Posterior vena cava (tissue), 2 donors: ENCODE measurements around the gene RIPK1. TPM values are rescaled to one million over a fixed set of nuclear protein-coding genes. Genes with fewer than 3 reads are reported as not detected.
"Not testable (repeated sequence)": the region's sequence is repeated elsewhere in the genome, so short reads cannot be mapped to it uniquely, and the experiment has no call there.

Source experiments
- DNase-seq: peaks from one replicate; pipeline ENCODE4 v3.0.0-alpha.2; 2020; ENCODE audit warnings: low spot score
- intact Hi-C, 2 donors: fragments of 100-400 bp; cut with DNase I; formaldehyde crosslinking; loops; one replicate each; pipeline versions ENCODE4 v1.14.1 to v1.14.2; 2022 to 2023
- total RNA-seq, 2 donors: library from RNA; stranded (reverse); fragmentation: NEBNext Ultra II Directional; extraction: Animal tissue kit (Norgen Biotek cat#: 25700); gene quantifications; one replicate each; pipeline ENCODE4 v1.2.1, GENCODE V29; 2021
- donor health status: DM: yes; HTN: yes; CAD: no.
- donor health status: DM: yes; HTN: yes; CAD: no.

RIPK1 gene
- total RNA-seq, 2 donors from 2014 or later, result 19.9 to 20.3 TPM

- DNase-seq, result no peak
- intact Hi-C loops, result no loop called here
These were observed 27.1 kb upstream of the RIPK1 start for GRCh38 chr6:3041147-3041546.

DNA sequence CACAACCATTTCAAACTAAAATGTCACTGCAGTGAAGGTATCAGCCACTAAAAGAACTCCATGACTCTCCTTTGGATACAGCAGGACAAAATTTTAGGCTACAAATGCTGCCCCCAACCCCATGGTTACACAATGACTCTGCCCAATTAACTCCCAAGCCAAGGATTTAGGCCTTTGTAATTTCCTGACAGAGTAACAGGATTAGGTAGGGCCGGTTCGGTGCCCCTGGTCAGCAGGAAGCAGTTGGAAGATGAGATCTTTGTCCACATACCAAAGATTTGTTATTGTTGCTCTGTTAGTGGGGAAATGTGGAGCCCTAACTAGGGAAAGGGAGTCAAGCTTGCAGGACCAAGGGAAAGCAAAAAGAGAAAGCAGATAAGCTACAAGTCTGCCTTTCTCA is 26.7 kb upstream of the RIPK1 start:
- intact Hi-C loops, result no loop called here
- DNase-seq, result no peak

DNA sequence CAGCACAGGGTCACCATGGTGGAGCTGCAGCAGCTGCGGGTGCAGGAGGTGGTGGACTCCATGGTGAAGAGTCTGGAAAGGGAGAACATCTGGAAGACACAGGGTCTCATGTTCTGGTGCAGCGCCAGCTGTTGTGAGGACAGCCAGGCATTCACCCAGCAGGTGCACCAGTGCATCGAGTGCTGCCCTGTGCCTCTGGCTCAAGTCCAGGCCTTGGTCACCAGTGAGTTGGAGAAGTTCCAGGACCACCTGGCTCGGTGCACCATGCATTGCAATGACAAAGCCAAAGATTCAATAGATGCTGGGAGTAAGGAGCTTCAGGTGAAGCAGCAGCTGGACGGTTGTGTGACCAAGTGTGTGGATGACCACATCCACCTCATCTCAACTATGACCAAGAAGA is 22.9 kb upstream of the RIPK1 start:
- DNase-seq, result no peak
- intact Hi-C loops, result no loop called here

DNA sequence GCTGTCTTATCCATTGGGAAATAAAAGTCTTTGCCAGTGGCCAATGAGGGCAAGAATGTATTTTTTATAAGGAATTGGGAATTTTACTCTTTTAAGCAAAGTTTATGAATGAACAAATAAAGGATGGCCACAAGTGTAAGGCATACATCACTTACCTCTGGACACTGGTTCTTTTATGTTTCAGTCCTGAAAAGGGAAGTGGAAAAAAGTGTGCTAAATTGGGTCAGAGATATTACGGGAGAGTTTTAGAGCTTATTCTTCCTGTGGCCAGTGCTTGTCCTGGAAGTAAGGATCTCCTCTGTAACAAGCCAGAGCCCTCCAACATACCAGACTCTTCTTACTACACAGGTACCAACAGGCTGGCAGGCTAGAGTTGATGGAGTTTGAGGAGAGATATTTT is 22.5 kb upstream of the RIPK1 start:
- no peak for DNase-seq
- intact Hi-C loops, result no loop called here

DNA sequence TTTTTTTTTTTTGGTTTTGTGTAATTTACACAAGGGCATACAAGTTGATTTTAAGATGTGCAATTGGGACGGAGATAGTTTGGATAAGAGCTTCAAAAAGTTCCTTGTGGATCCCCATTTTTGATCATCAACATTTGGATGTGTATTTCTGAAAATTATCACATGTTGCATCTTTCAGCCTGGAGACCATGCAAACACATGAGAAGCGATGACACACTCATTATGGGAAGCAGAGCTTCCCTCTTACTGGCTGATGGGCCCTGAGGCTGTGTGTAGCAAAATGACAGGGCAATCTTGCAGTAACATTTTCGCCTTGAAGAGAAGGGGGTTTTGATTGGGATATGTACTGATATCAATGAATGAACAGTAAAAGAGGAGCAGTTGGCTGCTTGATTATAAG is 22.0 kb upstream of the RIPK1 start:
- no peak for DNase-seq
- intact Hi-C loops, result no loop called here

DNA sequence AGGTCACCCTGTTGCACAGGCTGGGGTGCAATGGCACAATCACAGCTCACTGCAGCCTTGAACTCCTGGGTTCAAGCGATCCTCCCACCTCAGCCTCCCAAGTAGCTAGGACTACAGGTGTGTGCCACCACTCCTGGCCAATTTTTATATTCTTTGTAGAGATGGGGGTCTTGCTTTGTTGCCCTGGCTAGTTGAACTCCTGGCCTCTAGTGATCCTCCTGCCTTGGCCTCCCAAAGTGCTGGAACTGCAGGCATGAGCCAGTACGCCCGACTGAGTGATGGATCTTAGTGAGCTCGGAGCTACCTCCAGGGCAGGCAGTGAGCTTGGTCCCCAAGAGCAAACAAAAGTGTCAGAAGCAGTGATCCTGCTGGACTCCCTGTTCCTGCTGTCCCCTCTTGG is 20.3 kb upstream of the RIPK1 start:
- intact Hi-C loops, DNase-seq: not testable (repeated sequence)

DNA sequence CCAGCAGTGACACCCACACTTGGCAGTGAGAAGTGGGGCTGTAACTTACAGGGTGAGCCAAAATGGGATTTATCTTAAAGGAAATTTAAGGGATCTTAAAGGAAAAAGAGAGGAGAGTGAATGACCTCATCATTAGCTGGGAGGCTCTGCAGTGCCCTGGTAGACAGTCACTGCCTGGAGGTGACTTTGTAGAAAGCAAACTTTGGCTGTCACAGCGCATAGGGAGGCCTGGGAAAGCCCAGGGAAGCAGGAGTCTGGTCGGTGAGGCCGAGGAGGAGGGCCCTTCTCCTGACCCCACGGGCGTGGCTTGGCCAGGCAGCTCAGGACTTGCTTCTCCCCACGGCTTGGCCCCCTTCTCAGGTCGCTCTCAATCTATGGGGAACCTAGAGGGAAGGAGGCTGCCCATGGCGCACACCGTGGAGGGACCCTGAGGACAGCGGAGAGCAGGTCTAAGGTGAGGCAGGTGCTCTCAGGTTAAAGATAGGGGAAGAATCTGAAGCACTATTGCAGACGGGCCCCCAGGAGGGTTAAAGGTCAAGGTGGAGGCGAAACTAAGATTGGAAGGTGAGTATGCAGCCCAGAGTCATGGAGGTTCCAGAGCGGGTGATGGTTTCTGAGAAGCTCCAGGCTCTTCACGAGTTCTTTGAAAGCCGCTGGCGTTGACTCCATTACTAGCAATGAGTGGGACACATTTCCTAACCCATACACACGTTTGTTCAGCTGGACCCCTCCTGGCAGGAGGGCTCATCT is 15.6 kb upstream of the RIPK1 start:
- intact Hi-C loops, result loop anchor here in 1 of 2 donors (10.0 kb wide), 1 partner anchor 208 kb away; the partner anchor contains the start of gene SERPINB1

GRCh38 chr6:3053231-3053508 is 15.1 kb upstream of the RIPK1 start:
- no peak for DNase-seq
- intact Hi-C loops, result loop anchor here in 1 of 2 donors (10.0 kb wide), 1 partner anchor 208 kb away; the partner anchor contains the start of gene SERPINB1

More for the DNA sequence above, 15.6 kb upstream of the RIPK1 start:
- no peak for DNase-seq

DNA sequence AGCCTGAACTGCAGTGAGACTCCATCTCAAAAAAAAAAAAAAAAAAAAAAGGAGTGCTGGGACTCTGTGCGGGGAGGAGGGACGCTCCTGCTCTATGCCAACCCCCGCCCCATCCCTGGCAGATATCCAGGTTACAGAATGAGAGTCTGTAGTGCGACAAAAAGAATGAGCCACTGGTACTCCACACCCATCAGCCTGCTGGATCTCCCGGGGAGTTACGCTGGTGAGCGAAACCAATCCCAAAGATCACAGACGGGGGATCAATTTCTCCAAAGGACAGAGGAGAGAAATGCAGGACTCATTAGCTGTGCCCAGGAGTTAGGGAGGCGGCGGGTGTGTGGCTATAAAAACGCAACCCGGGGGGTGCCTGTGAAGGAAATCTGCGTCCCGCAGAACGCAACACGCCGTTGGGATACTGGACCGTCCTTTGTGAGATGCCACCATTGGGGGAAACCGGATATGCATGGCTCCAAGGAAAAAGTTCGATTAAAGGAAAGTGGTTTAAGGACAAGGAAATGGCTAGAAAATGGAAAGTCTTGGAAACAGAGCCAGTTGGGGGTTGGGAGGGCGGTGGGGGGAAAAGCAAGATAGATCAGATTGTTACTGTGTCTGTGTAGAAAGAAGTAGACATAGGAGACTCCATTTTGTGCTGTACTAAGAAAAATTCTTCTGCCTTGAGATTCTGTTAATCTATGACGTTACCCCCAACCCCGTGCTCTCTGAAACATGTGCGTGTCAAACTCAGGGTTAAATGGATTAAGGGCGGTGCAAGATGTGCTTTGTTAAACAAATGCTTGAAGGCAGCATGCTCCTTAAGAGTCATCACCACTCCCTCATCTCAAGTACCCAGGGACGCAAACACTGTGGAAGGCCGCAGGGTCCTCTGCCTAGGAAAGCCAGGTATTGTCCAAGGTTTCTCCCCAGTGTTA is 13.8 kb upstream of the RIPK1 start:
- DNase-seq, result peak; percentile 92
- intact Hi-C loops, result loop anchor here (2.0 to 10.0 kb wide), 2 partner anchors 56 to 210 kb away; partner anchors contain the start of genes NQO2 (in 2 of the 2) and SERPINB1 (in 1 of the 2)

- intact Hi-C loops, result loop anchor here (2.0 to 10.0 kb wide), 2 partner anchors 56 to 210 kb away; partner anchors contain the start of genes NQO2 (in 2 of the 2) and SERPINB1 (in 1 of the 2)
- DNase-seq, result not testable (repeated sequence)
These were observed 13.2 kb upstream of the RIPK1 start for GRCh38 chr6:3055158-3055499.

GRCh38 chr6:3057063-3057770 is 11.1 kb upstream of the RIPK1 start:
- intact Hi-C loops, result loop anchor here in 1 of 2 donors (10.0 kb wide), 1 partner anchor 212 kb away; the partner anchor contains the start of gene SERPINB1
- DNase-seq, result no peak

GRCh38 chr6:3058957-3059356 is 9.3 kb upstream of the RIPK1 start:
- DNase-seq, result no peak
- intact Hi-C loops, result loop anchor here in 1 of 2 donors (10.0 kb wide), 1 partner anchor 214 kb away; the partner anchor contains the start of gene SERPINB1

- intact Hi-C loops, result loop anchor here in 1 of 2 donors (2.0 kb wide), 1 partner anchor 55 kb away; no protein-coding TSS in a partner anchor
- DNase-seq, result not testable (repeated sequence)
These were observed 8.2 kb upstream of the RIPK1 start for GRCh38 chr6:3060092-3060491.

DNA sequence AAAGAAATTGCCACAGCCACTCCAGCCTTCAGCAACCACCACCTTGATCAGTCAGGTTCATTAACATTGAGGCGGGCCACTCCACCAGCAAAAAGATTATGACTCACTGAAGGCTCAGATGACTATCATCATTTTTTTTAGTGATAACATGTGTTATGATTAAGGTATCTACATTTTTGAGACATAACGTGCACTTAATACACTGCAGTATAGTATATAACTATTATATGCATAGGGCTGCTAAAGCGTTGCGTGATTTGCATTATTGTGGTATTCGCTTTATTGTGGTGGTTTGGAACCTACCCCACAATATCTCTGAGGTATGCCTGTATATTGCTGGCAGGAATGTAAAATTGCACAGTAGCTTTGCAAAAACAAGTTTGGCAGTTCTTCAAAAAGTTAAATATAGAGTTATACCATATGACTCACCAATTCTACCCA is 6.8 kb upstream of the RIPK1 start:
- intact Hi-C loops, result loop anchor here in 1 of 2 donors (2.0 kb wide), 1 partner anchor 57 kb away; no protein-coding TSS in a partner anchor

DNA sequence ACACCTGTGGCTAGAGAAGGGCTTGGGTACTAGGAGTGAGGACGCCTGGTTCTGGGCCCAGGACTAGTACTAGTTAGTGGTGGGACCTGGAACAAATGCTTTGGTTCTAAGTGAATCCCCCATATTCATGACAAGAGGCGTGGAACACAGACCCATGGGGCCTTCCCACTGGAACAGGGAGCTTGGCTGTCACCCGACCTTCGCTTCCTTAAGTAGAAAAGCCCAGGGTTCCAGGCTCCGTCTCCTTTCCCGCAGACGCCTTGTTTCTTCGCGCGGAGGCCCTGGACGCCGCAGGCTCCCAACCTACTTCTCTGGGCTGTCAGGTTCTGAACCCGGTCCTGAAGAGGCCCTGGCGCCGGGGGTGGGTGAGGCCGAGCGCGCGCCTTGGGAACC is 5.0 kb upstream of the RIPK1 start:
- DNase-seq, result peak; percentile 62

More for the DNA sequence above, 6.8 kb upstream of the RIPK1 start:
- no peak for DNase-seq

GRCh38 chr6:3063733-3064700 is 4.3 kb upstream of the RIPK1 start:
- intact Hi-C loops, result no loop called here
- peak; percentile 99 for DNase-seq

More for the DNA sequence above, 5.0 kb upstream of the RIPK1 start:
- intact Hi-C loops, result not testable (repeated sequence)

- no peak for DNase-seq
- intact Hi-C loops, result no loop called here
These were observed 3.3 kb downstream of the RIPK1 start for GRCh38 chr6:3071568-3071967.

GRCh38 chr6:3072798-3073197 is 4.5 kb downstream of the RIPK1 start:
- intact Hi-C loops, result no loop called here
- no peak for DNase-seq
